COR-L47 (cell line): ENCODE measurements around the gene TENT5C.

Experiments
- DNase-seq: peaks from one replicate; lab custom pipeline; 2025; lab: John Stamatoyannopoulos, UW

Gene TENT5C

DNA sequence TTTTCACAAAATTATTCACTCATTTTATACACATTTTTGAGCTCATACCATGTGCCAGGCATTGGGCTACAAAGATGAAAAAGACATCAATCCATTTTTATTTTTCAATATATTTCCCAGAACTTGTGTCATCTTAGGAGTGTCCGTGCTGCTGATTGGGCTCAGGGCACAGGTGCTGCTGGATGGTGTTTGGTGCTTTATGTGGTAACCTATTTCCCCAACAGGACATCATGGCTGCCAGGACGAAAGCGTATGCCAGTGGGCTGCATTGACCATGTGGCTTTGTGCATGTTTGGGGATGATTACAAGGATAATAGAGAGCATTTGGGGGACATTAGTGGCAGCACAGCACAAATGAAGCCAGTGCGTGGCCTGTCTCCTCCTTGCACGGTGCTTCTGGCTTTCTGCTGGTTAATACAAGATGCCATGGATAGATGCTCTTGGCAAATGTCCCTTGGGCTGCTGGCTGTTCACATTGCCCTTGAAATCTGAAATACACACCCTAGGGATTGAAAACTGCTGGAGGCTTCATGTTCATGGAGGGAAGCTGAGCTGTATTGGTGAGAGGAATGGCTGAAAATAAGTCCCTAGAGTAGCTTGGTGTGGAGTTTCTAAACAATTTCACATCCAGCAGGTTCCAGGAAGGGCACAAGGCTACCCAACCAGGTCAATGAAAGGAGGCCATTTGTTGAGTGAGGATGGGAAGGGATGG lies 52.3 kb downstream of the TENT5C start:
- no peak for DNase-seq

DNA sequence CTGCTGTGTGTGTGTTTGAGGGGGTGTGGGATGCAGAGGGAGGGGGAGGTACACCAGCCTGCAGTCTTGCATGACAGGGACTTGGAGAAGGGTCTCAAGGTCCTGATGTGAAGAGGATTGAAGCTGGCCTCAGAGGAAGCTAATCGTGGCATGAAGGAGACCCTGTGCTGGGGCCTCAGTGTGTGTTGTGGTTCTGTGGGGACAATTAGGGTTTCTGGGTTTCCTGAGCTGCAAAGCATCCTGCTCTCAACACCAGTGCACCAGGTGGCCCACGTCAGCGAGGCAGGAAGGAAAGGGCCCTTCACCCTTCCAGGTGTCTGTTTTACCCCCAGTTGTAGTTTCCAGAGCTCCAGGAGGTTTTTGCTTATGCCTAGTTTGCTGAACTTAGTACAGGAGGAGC lies 52.8 kb downstream of the TENT5C start:
- DNase-seq = no peak

GRCh38 chr1:117659550-117660270 lies 53.9 kb downstream of the TENT5C start:
- no peak for DNase-seq

- no peak for DNase-seq
Observed at GRCh38 chr1:117660271-117660965, 54.6 kb downstream of the TENT5C start.

- DNase-seq = no peak
Observed at GRCh38 chr1:117661027-117661426, 55.2 kb downstream of the TENT5C start.

- DNase-seq = no peak
Observed at GRCh38 chr1:117662667-117663066, 56.8 kb downstream of the TENT5C start.

GRCh38 chr1:117663156-117663902 lies 57.5 kb downstream of the TENT5C start:
- DNase-seq = no peak

GRCh38 chr1:117664314-117664713 lies 58.5 kb downstream of the TENT5C start:
- no peak for DNase-seq

- DNase-seq = no peak
Observed at GRCh38 chr1:117665556-117666270, 59.9 kb downstream of the TENT5C start.

GRCh38 chr1:117669572-117669971 lies 63.7 kb downstream of the TENT5C start:
- DNase-seq = no peak

DNA sequence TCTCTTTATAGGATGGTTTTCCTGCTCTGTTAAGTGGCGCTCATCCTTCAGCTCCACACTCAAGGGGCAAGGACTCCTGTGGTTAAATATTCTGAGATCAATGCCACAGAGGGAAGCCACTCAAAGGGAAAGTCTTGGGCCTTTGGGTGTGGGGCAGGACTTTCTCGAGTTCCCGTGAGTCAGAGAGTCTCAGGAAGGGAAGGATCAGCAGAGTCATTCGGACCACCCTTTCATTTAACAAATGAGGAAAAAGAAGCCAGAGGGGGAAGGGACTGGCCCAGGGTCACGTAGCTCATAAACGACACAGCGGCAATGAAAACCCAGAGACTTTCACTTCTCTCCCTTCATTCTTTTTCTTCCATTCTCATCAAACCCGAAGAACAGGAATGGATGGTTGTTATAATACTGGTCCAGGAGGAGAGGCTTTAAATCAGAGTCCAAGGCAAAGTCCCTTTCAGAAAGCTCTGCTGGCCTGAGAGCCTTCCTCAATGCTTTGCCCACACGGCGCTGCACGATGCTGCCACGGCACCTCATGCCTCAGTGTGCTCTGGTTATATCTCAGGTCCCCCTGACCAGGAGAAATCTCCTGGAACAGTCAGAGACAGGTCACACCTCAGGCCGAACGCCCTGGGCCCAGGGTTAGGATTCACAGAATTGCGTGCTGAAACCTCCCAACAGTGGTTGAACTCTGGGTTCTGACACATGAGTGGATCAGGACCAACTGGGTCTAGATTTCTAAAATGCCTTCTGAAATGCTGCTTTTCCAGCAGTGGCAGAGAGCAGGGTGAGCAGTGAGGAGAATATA lies 65.3 kb downstream of the TENT5C start:
- DNase-seq = no peak

- DNase-seq = no peak
Observed at GRCh38 chr1:117671781-117672501, 66.1 kb downstream of the TENT5C start.

DNA sequence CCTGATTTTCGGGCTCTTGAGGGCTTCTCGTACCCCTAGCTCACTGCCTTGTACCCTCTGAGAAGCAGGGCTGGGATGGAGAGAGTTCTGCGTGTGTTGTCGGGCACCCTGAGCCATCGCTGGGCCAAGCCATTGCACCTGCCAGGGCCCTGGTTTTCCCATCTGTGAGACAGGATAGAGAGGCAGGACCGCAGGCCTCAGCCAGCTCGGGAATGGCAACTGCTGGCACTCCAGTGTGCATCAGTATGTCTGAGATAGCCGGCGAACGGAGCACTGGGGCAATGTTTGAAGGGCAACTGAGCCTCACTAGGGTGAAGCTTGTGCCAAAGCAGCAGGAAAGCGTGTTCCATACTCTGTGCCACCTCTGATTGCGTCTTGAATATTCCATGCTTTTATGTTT lies 66.9 kb downstream of the TENT5C start:
- no peak for DNase-seq

GRCh38 chr1:117673405-117673804 lies 67.6 kb downstream of the TENT5C start:
- DNase-seq = no peak

GRCh38 chr1:117674521-117675400 lies 68.9 kb downstream of the TENT5C start:
- DNase-seq = no peak

- no peak for DNase-seq
Observed at GRCh38 chr1:117675907-117676430, 70.1 kb downstream of the TENT5C start.

GRCh38 chr1:117676615-117677130 lies 70.8 kb downstream of the TENT5C start:
- no peak for DNase-seq
